Mesendoderm (in vitro differentiated cells): ENCODE measurements around the gene DES.

Experiments used
- DNase-seq: peaks from one replicate; pipeline ENCODE4 v3.0.0; 2013
- H2AK5ac ChIP-seq: 2 replicates; pipeline ENCODE4 v1.6.1; 2013; ENCODE audit warnings: low read length, inconsistent platforms
- H2BK120ac ChIP-seq: 2 replicates; pipeline ENCODE4 v1.6.1; 2013; ENCODE audit warnings: low read depth, mild to moderate bottlenecking, low read length, moderate library complexity, mixed read lengths
- H2BK15ac ChIP-seq: replicated peaks from 2 replicates; pipeline ENCODE4 v1.6.1; 2013; ENCODE audit warnings: low read depth, mild to moderate bottlenecking, moderate library complexity
- H2BK5ac ChIP-seq: 2 replicates; pipeline ENCODE4 v1.6.1; 2013; ENCODE audit warnings: low read length, inconsistent platforms
- H3K18ac ChIP-seq: 2 replicates; pipeline ENCODE4 v1.6.1; 2013; ENCODE audit warnings: mild to moderate bottlenecking, low read length, mixed read lengths
- H3K23ac ChIP-seq: one replicate; pipeline ENCODE4 v1.6.1; 2013; ENCODE audit warnings: low read length
- H3K27ac ChIP-seq: 2 replicates; pipeline ENCODE4 v1.5.1; 2013; ENCODE audit warnings: low read depth, mild to moderate bottlenecking, inconsistent platforms, low read length, moderate library complexity
- H3K27me3 ChIP-seq: 2 replicates; pipeline ENCODE4 v1.6.1; 2013; ENCODE audit warnings: low read length, control low read depth, mild to moderate bottlenecking, inconsistent platforms; ENCODE audit not compliant: insufficient read depth, poor library complexity
- H3K36me3 ChIP-seq: 2 replicates; pipeline ENCODE4 v1.6.1; 2013; ENCODE audit warnings: low read length, inconsistent platforms; ENCODE audit not compliant: control insufficient read depth, insufficient read depth
- H3K4ac ChIP-seq: one replicate; pipeline ENCODE4 v1.6.1; 2013; ENCODE audit warnings: low read depth, mild to moderate bottlenecking, low read length, moderate library complexity
- H3K4me1 ChIP-seq: 2 replicates; pipeline ENCODE4 v1.6.1; 2013; ENCODE audit warnings: low read depth, low read length, inconsistent platforms; ENCODE audit not compliant: control insufficient read depth
- H3K4me2 ChIP-seq: 2 replicates; pipeline ENCODE4 v1.6.1; 2013; ENCODE audit warnings: low read length
- H3K4me3 ChIP-seq: 2 replicates; pipeline ENCODE4 v1.5.1; 2013; ENCODE audit warnings: mild to moderate bottlenecking, low read length
- H3K56ac ChIP-seq: one replicate; pipeline ENCODE4 v1.6.1; 2013; ENCODE audit warnings: low read length
- H3K79me1 ChIP-seq: 2 replicates; pipeline ENCODE4 v1.6.1; 2013; ENCODE audit warnings: low read length, inconsistent platforms
- H3K79me2 ChIP-seq: 2 replicates; pipeline ENCODE4 v1.6.1; 2013; ENCODE audit warnings: mild to moderate bottlenecking, low read length; ENCODE audit not compliant: control insufficient read depth, insufficient read depth
- H3K9ac ChIP-seq: 2 replicates; pipeline ENCODE4 v1.6.1; 2013; ENCODE audit warnings: low read length, inconsistent platforms
- H4K5ac ChIP-seq: one replicate; pipeline ENCODE4 v1.6.1; 2013; ENCODE audit warnings: low read length
- H4K8ac ChIP-seq: one replicate; pipeline ENCODE4 v1.6.1; 2013; ENCODE audit warnings: low read depth, mild to moderate bottlenecking, control low read depth, low read length, moderate library complexity
- WGBS: extraction: QIAGEN DNeasy Blood & Tissue Kit; methylation state at CpG from one replicate; pipeline ENCODE4 v1.1.7; 2013; ENCODE audit warnings: low lambda C conversion rate, missing lambda C conversion rate; ENCODE audit not compliant: insufficient coverage; ENCODE audit errors: extremely low coverage; 5-methylcytosine and 5-hydroxymethylcytosine counted together

DES gene

DNA sequence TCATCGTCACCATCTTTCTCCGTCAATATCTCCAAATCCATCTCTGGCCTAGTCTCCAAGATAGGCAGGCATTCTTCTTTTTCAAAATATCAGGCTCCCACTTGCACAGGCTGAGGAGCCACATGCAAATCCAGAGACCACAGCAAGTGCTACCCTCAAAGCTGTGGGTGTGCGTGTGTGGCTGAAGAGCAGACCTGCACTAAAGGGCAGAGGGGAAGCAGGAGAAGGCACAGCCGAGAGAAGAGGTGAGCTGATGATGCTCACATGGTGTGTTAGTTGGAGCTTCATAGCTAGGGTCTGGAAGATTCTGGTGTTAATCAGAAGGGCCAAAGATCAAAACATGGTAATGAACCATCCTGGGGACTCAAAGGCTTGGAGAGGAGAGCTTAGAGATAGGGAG lies 20.3 kb downstream of the DES start:
- no peak overlapping the region for H3K4ac ChIP-seq
- no peak overlapping the region for H2BK15ac ChIP-seq
- no peak overlapping the region for H3K9ac ChIP-seq
- H3K27ac ChIP-seq: no peak overlapping the region
- H3K56ac ChIP-seq: no peak overlapping the region
- H3K4me3 ChIP-seq: no peak overlapping the region
- H3K27me3 ChIP-seq: peaks cover 2% of the 10 kb centered on the region
- no peak overlapping the region for H3K23ac ChIP-seq
- H2BK5ac ChIP-seq: no peak overlapping the region
- no CpG with 5 or more reads among the region's 4 CpGs for WGBS
- H2AK5ac ChIP-seq: no peak overlapping the region
- no peak overlapping the region for H4K8ac ChIP-seq
- H3K79me2 ChIP-seq: no peaks in the 10 kb centered on the region
- H3K79me1 ChIP-seq: no peaks in the 10 kb centered on the region
- no peak overlapping the region for H3K18ac ChIP-seq
- H3K4me2 ChIP-seq: no peak overlapping the region
- no peaks in the 10 kb centered on the region for H3K4me1 ChIP-seq
- no peak for DNase-seq
- no peaks in the 10 kb centered on the region for H3K36me3 ChIP-seq
- no peak overlapping the region for H4K5ac ChIP-seq
- H2BK120ac ChIP-seq: no peak overlapping the region

DNA sequence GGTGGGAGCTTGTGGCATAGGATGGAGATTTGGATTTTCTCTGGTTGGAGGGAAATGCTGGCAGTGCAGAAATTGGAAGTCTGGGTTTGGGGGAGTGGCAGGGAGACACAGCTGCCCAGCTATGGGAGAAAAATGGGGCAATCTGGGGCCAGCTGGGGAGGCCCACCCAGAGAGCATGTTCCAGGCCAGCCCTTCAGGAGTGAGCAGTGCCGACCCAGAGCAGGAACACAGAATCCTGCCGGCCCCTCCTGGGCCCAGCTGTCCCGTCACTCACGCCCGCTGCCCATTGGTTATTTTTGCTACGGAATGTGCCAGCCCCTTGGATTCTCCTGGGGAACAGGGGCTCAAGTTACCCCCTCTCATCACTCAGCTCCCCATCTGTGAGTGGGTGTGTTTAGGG lies 21.3 kb downstream of the DES start:
- no CpG with 5 or more reads among the region's 6 CpGs for WGBS
- Histone ChIP-seq H2BK5ac (no peak overlapping the region), H3K27me3 (peaks cover 2% of the 10 kb centered on the region), H3K79me1 (no peaks in the 10 kb centered on the region), H4K8ac (no peak overlapping the region), H4K5ac (no peak overlapping the region), H3K27ac (no peak overlapping the region), H3K4me3 (no peak overlapping the region), H3K4ac (no peak overlapping the region), H2BK15ac (no peak overlapping the region), H3K36me3 (no peaks in the 10 kb centered on the region), H3K4me2 (no peak overlapping the region), H2AK5ac (no peak overlapping the region), H2BK120ac (no peak overlapping the region), H3K23ac (no peak overlapping the region), H3K79me2 (no peaks in the 10 kb centered on the region), H3K18ac (no peak overlapping the region), H3K9ac (no peak overlapping the region), H3K56ac (no peak overlapping the region), H3K4me1 (no peaks in the 10 kb centered on the region)
- no peak for DNase-seq

DNA sequence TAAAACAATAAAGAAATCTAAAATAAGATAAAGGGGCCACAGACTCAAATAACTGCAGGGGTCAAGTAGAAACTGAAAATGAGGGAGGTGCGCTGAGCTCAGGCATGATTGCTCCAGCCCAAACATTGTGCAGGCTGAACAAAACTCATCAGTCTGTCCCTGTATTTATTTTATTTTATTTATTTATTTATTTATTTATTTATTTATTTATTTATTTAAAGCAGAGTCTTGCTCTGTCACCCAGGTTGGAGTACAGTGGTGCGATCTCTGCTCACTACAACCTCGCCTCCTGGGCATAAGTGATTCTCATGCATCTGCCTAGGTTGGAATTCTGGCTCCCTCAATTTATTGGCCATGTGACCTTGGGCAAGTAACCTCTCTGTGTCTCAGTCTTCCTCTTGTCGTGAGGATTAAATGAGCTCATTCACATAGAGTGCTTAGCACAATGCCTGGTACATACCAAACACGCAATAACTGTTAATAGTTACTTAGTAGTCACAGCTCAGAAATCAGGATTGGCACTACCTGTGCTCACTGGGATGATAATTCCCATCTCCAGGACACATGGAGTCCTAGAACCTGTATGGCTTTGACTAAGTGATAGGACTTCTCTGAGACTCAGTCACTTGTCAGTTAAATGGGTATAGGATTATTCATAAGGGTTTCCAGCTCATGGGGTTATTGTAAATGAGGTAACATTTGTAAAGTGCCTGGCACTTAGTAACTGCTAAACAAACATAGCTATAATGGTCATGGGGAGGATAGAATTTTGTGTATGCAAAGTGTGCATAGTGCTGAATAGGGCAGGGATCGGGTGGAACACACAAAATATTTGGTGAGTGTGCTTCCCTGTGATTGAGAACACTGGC lies 22.4 kb downstream of the DES start:
- WGBS: no CpG with 5 or more reads among the region's 6 CpGs
- H3K79me1 ChIP-seq: no peaks in the 10 kb centered on the region
- no peak overlapping the region for H3K9ac ChIP-seq
- no peak overlapping the region for H4K8ac ChIP-seq
- no peak overlapping the region for H2AK5ac ChIP-seq
- peaks cover under 1% of the 10 kb centered on the region for H3K27me3 ChIP-seq
- H2BK120ac ChIP-seq: no peak overlapping the region
- no peak overlapping the region for H2BK5ac ChIP-seq
- no peak overlapping the region for H3K4me3 ChIP-seq
- no peaks in the 10 kb centered on the region for H3K4me1 ChIP-seq
- H2BK15ac ChIP-seq: no peak overlapping the region
- H3K4ac ChIP-seq: no peak overlapping the region
- H3K27ac ChIP-seq: no peak overlapping the region
- no peaks in the 10 kb centered on the region for H3K79me2 ChIP-seq
- no peaks in the 10 kb centered on the region for H3K36me3 ChIP-seq
- no peak for DNase-seq
- no peak overlapping the region for H3K23ac ChIP-seq
- no peak overlapping the region for H3K56ac ChIP-seq
- H3K4me2 ChIP-seq: no peak overlapping the region
- no peak overlapping the region for H4K5ac ChIP-seq
- no peak overlapping the region for H3K18ac ChIP-seq

DNA sequence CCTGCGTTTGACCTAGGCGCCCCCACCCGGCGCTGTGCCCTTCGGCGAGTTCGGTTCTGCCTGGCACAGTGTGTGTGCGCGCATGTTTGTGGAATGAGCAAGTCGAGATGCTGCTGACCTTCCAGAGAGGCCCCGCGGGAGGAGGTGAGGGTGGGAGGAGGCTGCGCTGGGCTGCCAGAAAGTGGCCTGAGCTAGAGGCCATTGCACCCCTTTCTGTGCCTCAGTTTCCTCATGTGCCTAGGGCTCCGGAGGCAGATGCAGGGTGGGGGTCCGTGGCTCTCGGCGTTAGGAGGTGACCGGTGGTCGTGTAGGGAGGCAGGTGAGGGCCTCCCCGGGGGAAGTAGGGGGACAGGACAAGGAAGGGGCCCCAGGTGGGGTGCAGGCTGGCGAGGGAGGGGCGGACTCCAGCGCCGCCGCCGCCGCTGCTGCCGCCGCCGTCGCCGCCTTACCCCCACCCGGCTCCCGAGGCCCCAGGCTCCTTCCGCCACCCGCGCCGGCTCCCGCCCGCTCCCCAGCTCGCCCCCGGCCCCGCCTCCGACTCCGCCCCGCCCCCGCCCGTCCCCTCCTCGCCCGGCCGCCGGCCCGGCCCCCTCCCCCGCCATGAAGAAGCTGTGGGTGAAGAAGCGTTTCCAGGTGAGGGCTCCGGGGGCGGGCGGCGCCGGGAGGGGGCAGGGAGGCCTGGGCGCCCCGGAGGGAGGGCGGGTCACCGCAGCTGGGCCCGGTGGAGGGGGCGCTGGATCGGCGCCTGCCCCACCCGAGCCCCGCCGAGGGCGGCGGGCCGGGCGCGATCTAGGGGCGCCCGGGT lies 23.5 kb downstream of the DES start:
- peak; percentile 25 for DNase-seq
- Histone ChIP-seq H3K9ac (peak overlapping the region; percentile 67), H3K56ac (peak overlapping the region; percentile 86), H3K36me3 (no peaks in the 10 kb centered on the region), H3K4me3 (peak overlapping the region; percentile 14), H3K79me2 (no peaks in the 10 kb centered on the region), H2BK15ac (no peak overlapping the region), H3K23ac (no peak overlapping the region), H2BK5ac (no peak overlapping the region), H3K27me3 (no peaks in the 10 kb centered on the region), H2AK5ac (no peak overlapping the region), H2BK120ac (no peak overlapping the region), H4K8ac (no peak overlapping the region), H3K79me1 (no peaks in the 10 kb centered on the region), H3K4me2 (peak overlapping the region; percentile 73), H4K5ac (no peak overlapping the region), H3K18ac (peak overlapping the region; percentile 66), H3K4me1 (no peaks in the 10 kb centered on the region), H3K4ac (no peak overlapping the region), H3K27ac (no peak overlapping the region)
- no CpG with 5 or more reads among the region's 78 CpGs for WGBS

DNA sequence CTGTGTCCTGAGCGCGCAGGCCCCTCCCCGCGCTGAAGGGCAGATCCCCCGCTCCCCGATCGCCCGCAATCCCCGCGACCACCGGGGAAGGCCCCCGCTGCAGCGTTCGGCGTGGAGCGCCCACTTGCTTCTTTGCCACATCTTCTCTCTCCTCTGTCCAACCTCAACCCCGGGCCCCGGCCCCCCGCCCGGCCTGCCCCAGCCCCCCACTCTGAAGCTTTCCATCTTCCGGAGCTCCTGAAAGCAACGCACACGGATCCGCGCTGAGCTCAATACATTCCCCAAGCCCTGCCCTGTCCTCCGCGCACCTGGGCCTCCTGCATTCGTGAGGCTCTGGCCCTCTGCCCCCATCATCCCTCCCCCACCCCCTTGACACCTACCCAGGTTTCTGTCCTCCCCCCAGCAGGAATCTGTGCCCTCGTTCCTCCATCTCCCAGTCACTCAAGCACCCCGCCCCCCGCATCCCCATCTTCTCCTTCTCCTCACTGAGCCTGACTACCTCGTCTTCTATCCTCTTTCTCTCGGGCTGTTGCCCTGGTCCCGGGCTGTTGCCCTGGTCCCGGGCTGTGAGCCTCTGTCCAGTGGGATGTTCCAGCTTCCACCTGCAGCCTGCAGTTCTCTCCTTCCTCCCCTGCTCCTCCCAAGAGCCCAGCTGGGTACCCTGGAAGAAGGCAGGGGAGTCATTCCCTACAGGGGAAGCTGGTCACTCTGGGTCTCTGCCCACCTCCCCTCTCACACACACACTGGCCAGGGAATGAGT lies 24.3 kb downstream of the DES start:
- Histone ChIP-seq H3K23ac (no peak overlapping the region), H3K56ac (peak overlapping the region; percentile 81), H3K27ac (no peak overlapping the region), H3K4me1 (no peaks in the 10 kb centered on the region), H3K36me3 (no peaks in the 10 kb centered on the region), H2BK5ac (no peak overlapping the region), H3K9ac (peak overlapping the region; percentile 57), H2AK5ac (no peak overlapping the region), H4K8ac (no peak overlapping the region), H4K5ac (no peak overlapping the region), H3K27me3 (no peaks in the 10 kb centered on the region), H2BK120ac (no peak overlapping the region), H3K18ac (peak overlapping the region; percentile 66), H2BK15ac (no peak overlapping the region), H3K79me2 (no peaks in the 10 kb centered on the region), H3K4me2 (peak overlapping the region; percentile 42), H3K4ac (no peak overlapping the region), H3K79me1 (no peaks in the 10 kb centered on the region), H3K4me3 (peak overlapping the region; percentile 11)
- WGBS: no CpG with 5 or more reads among the region's 35 CpGs
- no peak for DNase-seq
